Measurements from ENCODE around the gene ACTR3C.

The ACTR3C gene

GRCh38 chr7:150358988-150359621 lies 35.8 kb upstream of the ACTR3C start:
- no peak for DNase-seq

GRCh38 chr7:150358433-150358832 lies 35.1 kb upstream of the ACTR3C start:
- no peak for DNase-seq

- DNase-seq: peak; percentile 37
Measured at GRCh38 chr7:150357771-150358427, 34.6 kb upstream of the ACTR3C start.

GRCh38 chr7:150357270-150357669 lies 33.9 kb upstream of the ACTR3C start:
- peak; percentile 92 for DNase-seq

- DNase-seq: peak; percentile 68
Measured at GRCh38 chr7:150356265-150356897, 33.0 kb upstream of the ACTR3C start.

- DNase-seq: no peak
Measured at GRCh38 chr7:150355666-150356059, 32.3 kb upstream of the ACTR3C start.

GRCh38 chr7:150351587-150352194 lies 28.3 kb upstream of the ACTR3C start:
- DNase-seq: peak; percentile 44

GRCh38 chr7:150346922-150347321 lies 23.6 kb upstream of the ACTR3C start:
- DNase-seq: no peak

GRCh38 chr7:150345012-150345411 lies 21.7 kb upstream of the ACTR3C start:
- no peak for DNase-seq

GRCh38 chr7:150344299-150344698 lies 21.0 kb upstream of the ACTR3C start:
- no peak for DNase-seq

GRCh38 chr7:150343225-150343624 lies 19.9 kb upstream of the ACTR3C start:
- DNase-seq: no peak

GRCh38 chr7:150342121-150342408 lies 18.7 kb upstream of the ACTR3C start:
- DNase-seq: no peak

- no peak for DNase-seq
Measured at GRCh38 chr7:150341263-150342120, 18.1 kb upstream of the ACTR3C start, which contains the start of gene RARRES2. Gene RARRES2 (minus strand): TSS chr7:150341629. CDS start chr7:150340609, 1,020 bp downstream.

GRCh38 chr7:150340875-150341262 lies 17.5 kb upstream of the ACTR3C start:
- no peak for DNase-seq

- DNase-seq: no peak
Measured at GRCh38 chr7:150340024-150340749, 16.8 kb upstream of the ACTR3C start.

- no peak for DNase-seq
Measured at GRCh38 chr7:150339409-150339809, 16.1 kb upstream of the ACTR3C start.

GRCh38 chr7:150338166-150338829 lies 15.0 kb upstream of the ACTR3C start:
- DNase-seq: no peak

- no peak for DNase-seq
Measured at GRCh38 chr7:150337659-150338081, 14.3 kb upstream of the ACTR3C start.

- no peak for DNase-seq
Measured at GRCh38 chr7:150337179-150337578, 13.8 kb upstream of the ACTR3C start.

GRCh38 chr7:150336746-150337145 lies 13.4 kb upstream of the ACTR3C start:
- no peak for DNase-seq

- DNase-seq: no peak
Measured at GRCh38 chr7:150335774-150336112, 12.4 kb upstream of the ACTR3C start.
